ENCODE results near the gene TK2. TPM values are rescaled to one million over a fixed set of nuclear protein-coding genes. Genes with fewer than 3 reads are reported as not detected.

Gene TK2
- total and polyA plus RNA-seq, 4 donors = 10.5 to 31.9 (median 21.0) TPM

GRCh38 chr16:66562409-66562808 lies 12.5 kb upstream of the TK2 start:
- Histone ChIP-seq H3K9me3 (ENCODE audit: control insufficient read depth in 4 of 4, low read length in 3 of 4) (no peaks in the 10 kb centered on the region), H3K27me3 (ENCODE audit: control insufficient read depth in 4 of 4, insufficient read depth in 4 of 4, low read length in 3 of 4) (no peaks in the 10 kb centered on the region), H3K36me3 (ENCODE audit: control insufficient read depth in 4 of 4, insufficient read depth in 3 of 4, low read depth in 1 of 4, low read length in 3 of 4) (peaks cover 0 to 6% (median 1%) of the 10 kb centered on the region in 4 donors), H3K4me1 (ENCODE audit: control insufficient read depth in 4 of 4, insufficient read depth in 4 of 4, low read length in 3 of 4) (peaks cover 0 to 7% (median under 1%) of the 10 kb centered on the region in 4 donors), H3K27ac (ENCODE audit: low read depth in 1 of 2, low read length in 2 of 2) (no peak overlapping the region), H3K9ac (ENCODE audit: low read depth in 1 of 2, low read length in 2 of 2) (no peak overlapping the region), H3K4me3 (ENCODE audit: low read depth in 1 of 3, low read length in 3 of 3) (no peak overlapping the region)
- WGBS = 91% methylated on average over 1 of the region's 1 CpG
- no peak for TF ChIP-seq EGR1 (IDR thresholded peaks at IDR 0.05; ENCODE audit: low read depth in 2 of 2)
- TF ChIP-seq RAD21 (IDR thresholded peaks at IDR 0.05) = peak; percentile 41 to 45
- DNase-seq (ENCODE audit: low spot score) = no peak

GRCh38 chr16:66561381-66562080 lies 11.6 kb upstream of the TK2 start:
- TF ChIP-seq NR2F2 (IDR thresholded peaks at IDR 0.05) = no peak
- TF ChIP-seq, protein P1, sequence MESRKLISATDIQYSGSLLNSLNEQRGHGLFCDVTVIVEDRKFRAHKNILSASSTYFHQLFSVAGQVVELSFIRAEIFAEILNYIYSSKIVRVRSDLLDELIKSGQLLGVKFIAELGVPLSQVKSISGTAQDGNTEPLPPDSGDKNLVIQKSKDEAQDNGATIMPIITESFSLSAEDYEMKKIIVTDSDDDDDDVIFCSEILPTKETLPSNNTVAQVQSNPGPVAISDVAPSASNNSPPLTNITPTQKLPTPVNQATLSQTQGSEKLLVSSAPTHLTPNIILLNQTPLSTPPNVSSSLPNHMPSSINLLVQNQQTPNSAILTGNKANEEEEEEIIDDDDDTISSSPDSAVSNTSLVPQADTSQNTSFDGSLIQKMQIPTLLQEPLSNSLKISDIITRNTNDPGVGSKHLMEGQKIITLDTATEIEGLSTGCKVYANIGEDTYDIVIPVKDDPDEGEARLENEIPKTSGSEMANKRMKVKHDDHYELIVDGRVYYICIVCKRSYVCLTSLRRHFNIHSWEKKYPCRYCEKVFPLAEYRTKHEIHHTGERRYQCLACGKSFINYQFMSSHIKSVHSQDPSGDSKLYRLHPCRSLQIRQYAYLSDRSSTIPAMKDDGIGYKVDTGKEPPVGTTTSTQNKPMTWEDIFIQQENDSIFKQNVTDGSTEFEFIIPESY (IDR thresholded peaks at IDR 0.05) = no peak
- TF ChIP-seq EGR1 (IDR thresholded peaks at IDR 0.05; ENCODE audit: low read depth in 2 of 2) = no peak
- no peak for TF ChIP-seq HNF4G (IDR thresholded peaks at IDR 0.05)
- TF ChIP-seq CTCF (IDR thresholded peaks at IDR 0.05; ENCODE audit: low read depth, low read length, missing input control) = no peak
- no peak for TF ChIP-seq GABPA (IDR thresholded peaks at IDR 0.05 in 1 of 2, conservative IDR thresholded peaks at IDR 0.05 in 1 of 2)
- TF ChIP-seq SP1 (IDR thresholded peaks at IDR 0.05) = no peak
- TF ChIP-seq RAD21 (IDR thresholded peaks at IDR 0.05) = no peak
- TF ChIP-seq YY1 (IDR thresholded peaks at IDR 0.05) = no peak
- TF ChIP-seq TAF1 (conservative IDR thresholded peaks at IDR 0.05) = no peak
- TF ChIP-seq, protein P2, sequence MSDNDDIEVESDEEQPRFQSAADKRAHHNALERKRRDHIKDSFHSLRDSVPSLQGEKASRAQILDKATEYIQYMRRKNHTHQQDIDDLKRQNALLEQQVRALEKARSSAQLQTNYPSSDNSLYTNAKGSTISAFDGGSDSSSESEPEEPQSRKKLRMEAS (IDR thresholded peaks at IDR 0.05) = no peak
- no peak for TF ChIP-seq JUND (IDR thresholded peaks at IDR 0.05)
- TF ChIP-seq, protein P3, sequence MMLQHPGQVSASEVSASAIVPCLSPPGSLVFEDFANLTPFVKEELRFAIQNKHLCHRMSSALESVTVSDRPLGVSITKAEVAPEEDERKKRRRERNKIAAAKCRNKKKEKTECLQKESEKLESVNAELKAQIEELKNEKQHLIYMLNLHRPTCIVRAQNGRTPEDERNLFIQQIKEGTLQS (IDR thresholded peaks at IDR 0.05) = no peak
- no peak for TF ChIP-seq FOXA2 (IDR thresholded peaks at IDR 0.05)
- TF ChIP-seq RXRA (IDR thresholded peaks at IDR 0.05) = no peak
- no peak for TF ChIP-seq FOXA1 (IDR thresholded peaks at IDR 0.05)
- no peak for TF ChIP-seq REST (IDR thresholded peaks at IDR 0.05)
- DNase-seq (ENCODE audit: low spot score) = no peak
- Histone ChIP-seq H3K9me3 (ENCODE audit: control insufficient read depth in 4 of 4, low read length in 3 of 4) (no peaks in the 10 kb centered on the region), H3K27ac (ENCODE audit: low read depth in 1 of 2, low read length in 2 of 2) (no peak overlapping the region), H3K4me3 (ENCODE audit: low read depth in 1 of 3, low read length in 3 of 3) (no peak overlapping the region), H3K4me1 (ENCODE audit: control insufficient read depth in 4 of 4, insufficient read depth in 4 of 4, low read length in 3 of 4) (peaks cover 0 to 7% (median under 1%) of the 10 kb centered on the region in 4 donors), H3K36me3 (ENCODE audit: control insufficient read depth in 4 of 4, insufficient read depth in 3 of 4, low read depth in 1 of 4, low read length in 3 of 4) (peaks cover 0 to 3% (median 1%) of the 10 kb centered on the region in 4 donors), H3K9ac (ENCODE audit: low read depth in 1 of 2, low read length in 2 of 2) (no peak overlapping the region), H3K27me3 (ENCODE audit: control insufficient read depth in 4 of 4, insufficient read depth in 4 of 4, low read length in 3 of 4) (no peaks in the 10 kb centered on the region)
- WGBS = 93% methylated on average over 3 of the region's 3 CpGs

All from liver (tissue), 9 donors.